Panc1 (cell line): Measurements from ENCODE around the gene EP400. TPM values are rescaled to one million over a fixed set of nuclear protein-coding genes. Genes with fewer than 3 reads are reported as not detected.

Experiments
- ATAC-seq: fragments of 200-7000 bp; cut with Tn5 transposase; 2 replicates; pipeline ENCODE4 v1.9.1; 2020; ENCODE audit warnings: mild to moderate bottlenecking, moderate library complexity
- BruUV-seq: library from RNA; stranded (reverse); fragments of 400-500 nt; replicated peaks from 2 replicates; lab custom pipeline; 2021; lab: Mats Ljungman, UMichigan
- CTCF ChIA-PET: fragments of 300-600 bp; sonication (Branson Sonifier 250); formaldehyde crosslinking; loops from one replicate; lab custom pipeline; 2022; ENCODE audit warnings: antibody characterized with exemption; lab: Charles Lee
- POLR2A ChIA-PET: fragments of 300-600 bp; sonication (Branson Sonifier 250); formaldehyde crosslinking; loops from one replicate; lab custom pipeline; 2022; ENCODE audit warnings: antibody characterized with exemption; lab: Charles Lee
- DNase-seq: peaks from one replicate; pipeline ENCODE4 v3.0.0-alpha.2; 2010; ENCODE audit warnings: low read depth, low spot score
- H3K27ac ChIP-seq: 2 replicates; pipeline ENCODE4 v1.5.1; 2011; ENCODE audit warnings: mild to moderate bottlenecking, low read length, inconsistent platforms
- H3K27me3 ChIP-seq: fragments of 200-500 bp; sonication (Bioruptor generic); 2 replicates; pipeline ENCODE4 v1.6.0; 2014; ENCODE audit warnings: low read length, inconsistent platforms; ENCODE audit not compliant: control insufficient read depth, insufficient read depth
- H3K36me3 ChIP-seq: fragments of 200-500 bp; sonication (Bioruptor generic); 2 replicates; pipeline ENCODE4 v1.5.1; 2014; ENCODE audit warnings: inconsistent platforms, mild to moderate bottlenecking, low read length, moderate library complexity; ENCODE audit not compliant: control insufficient read depth, insufficient read depth
- H3K4me1 ChIP-seq: 2 replicates; pipeline ENCODE4 v1.5.1; 2011; ENCODE audit warnings: inconsistent platforms, mild to moderate bottlenecking, low read length, moderate library complexity; ENCODE audit not compliant: control insufficient read depth, insufficient read depth
- H3K4me3 ChIP-seq, 2 experiments: 2 replicates each; pipeline ENCODE4 v1.5.1; 2011 to 2012; ENCODE audit warnings: low read depth in 2 of 2, low read length in 2 of 2, mild to moderate bottlenecking in 2 of 2, inconsistent platforms in 1 of 2, moderate library complexity in 1 of 2
- H3K9me3 ChIP-seq: fragments of 200-500 bp; sonication (Bioruptor generic); 2 replicates; pipeline ENCODE4 v1.5.1; 2014; ENCODE audit warnings: low read depth, mild to moderate bottlenecking, inconsistent platforms, low read length, moderate library complexity; ENCODE audit not compliant: control insufficient read depth, insufficient read depth
- CTCF ChIP-seq: fragments of 450-650 bp; IDR thresholded peaks from 2 replicates; pipeline ENCODE4 v1.5.1; 2017; ENCODE audit warnings: mild to moderate bottlenecking
- POLR2AphosphoS5 ChIP-seq: IDR thresholded peaks from 2 replicates; pipeline ENCODE4 v1.6.1; 2012; ENCODE audit warnings: mild to moderate bottlenecking, low read depth, low read length, moderate library complexity
- REST ChIP-seq, 2 experiments: IDR thresholded peaks; 2 replicates each; pipeline ENCODE4 v1.6.1; 2011 to 2012; ENCODE audit warnings: low read depth in 2 of 2, control low read depth in 1 of 2, low read length in 1 of 2, mild to moderate bottlenecking in 1 of 2, moderate library complexity in 1 of 2; ENCODE audit not compliant: insufficient read depth in 1 of 2
- SIN3A ChIP-seq: IDR thresholded peaks from 2 replicates; pipeline ENCODE4 v1.6.1; 2012; ENCODE audit warnings: low read depth, mild to moderate bottlenecking, low read length, moderate library complexity, borderline replicate concordance; ENCODE audit not compliant: insufficient read depth
- TCF7L2 ChIP-seq: IDR thresholded peaks from 2 replicates; pipeline ENCODE4 v1.6.1; 2011; ENCODE audit warnings: mild to moderate bottlenecking, low read depth, low read length, inconsistent platforms
- in situ Hi-C: cut with HindIII; loops from 2 replicates; pipeline ENCODE4 v1.10.0; 2016; ENCODE audit warnings: low sequenced_read_pairs, low pct_unique_long_range_greater_than_20kb
- intact Hi-C: fragments of 100-400 bp; cut with micrococcal nuclease; formaldehyde crosslinking; loops from one replicate; pipeline ENCODE4 v1.10.0; 2022; ENCODE audit not compliant: unreplicated experiment
- total RNA-seq: library from RNA; stranded (reverse); gene quantifications from one replicate; pipeline ENCODE4 v1.2.1, GENCODE V29; 2021; ENCODE audit not compliant: unreplicated experiment

The EP400 gene
- total RNA-seq, 1 experiment from 2014 or later, result 59.4 TPM

- Histone ChIP-seq H3K4me1 (no peaks in the 10 kb centered on the region), H3K27me3 (no peaks in the 10 kb centered on the region), H3K4me3 (no peak overlapping the region), H3K27ac (no peak overlapping the region), H3K9me3 (no peaks in the 10 kb centered on the region), H3K36me3 (peaks cover 23% of the 10 kb centered on the region)
- no peak for DNase-seq
- ATAC-seq, result no peak
- in situ Hi-C loops, result no loop called here
- ChIA-PET CTCF (no interaction called here), POLR2A (no interaction called here)
- TF ChIP-seq TCF7L2 (no peak), CTCF (no peak), REST (IDR thresholded peaks at IDR 0.05; ENCODE audit: insufficient read depth in 1 of 2, low read depth in 2 of 2, low read length in 1 of 2) (no peak), SIN3A (no peak), POLR2AphosphoS5 (no peak)
- no TSS peak for BruUV-seq
- intact Hi-C loops, result no loop called here
Measured at GRCh38 chr12:132027636-132028035, 77.9 kb downstream of the EP400 start.

- H3K36me3 ChIP-seq, result peaks cover 23% of the 10 kb centered on the region
- intact Hi-C loops, result no loop called here
Measured at GRCh38 chr12:132028111-132028510, 78.4 kb downstream of the EP400 start.

More at GRCh38 chr12:132028111-132028510, 78.4 kb downstream of the EP400 start:
- no peak overlapping the region for H3K27ac ChIP-seq
- no peak overlapping the region for H3K4me3 ChIP-seq
- H3K9me3 ChIP-seq, result no peaks in the 10 kb centered on the region
- TF ChIP-seq REST (IDR thresholded peaks at IDR 0.05; ENCODE audit: insufficient read depth in 1 of 2, low read depth in 2 of 2, low read length in 1 of 2) (no peak), SIN3A (no peak), POLR2AphosphoS5 (no peak), CTCF (no peak), TCF7L2 (no peak)
- in situ Hi-C loops, result no loop called here
- DNase-seq (no peak), ATAC-seq (no peak)
- ChIA-PET CTCF (no interaction called here), POLR2A (no interaction called here)
- no peaks in the 10 kb centered on the region for H3K27me3 ChIP-seq
- no TSS peak for BruUV-seq
- no peaks in the 10 kb centered on the region for H3K4me1 ChIP-seq
